ENCODE results near the gene FAM83C.

Gene FAM83C

DNA sequence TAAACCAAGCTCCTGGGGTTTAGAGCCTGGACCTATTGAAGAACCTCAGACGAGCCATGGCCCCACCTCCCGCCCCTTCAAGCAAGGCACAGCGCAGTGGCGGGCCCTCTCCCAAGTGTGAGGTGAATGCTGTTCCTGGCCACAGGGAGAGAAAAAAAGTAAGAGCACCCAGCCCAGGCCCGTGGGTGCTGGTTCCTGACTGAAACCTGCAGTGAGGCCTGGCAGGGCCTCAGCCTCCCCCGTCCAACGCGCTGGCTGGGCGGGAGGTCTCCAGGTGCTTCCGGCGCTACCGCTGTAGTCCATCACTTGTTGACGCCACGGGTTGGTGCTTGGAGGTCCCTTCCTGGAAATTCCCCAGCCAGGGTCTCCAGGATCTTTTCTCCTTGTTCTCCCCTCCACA is 5.5 kb upstream of the FAM83C start:
- DNase-seq: no peak

DNA sequence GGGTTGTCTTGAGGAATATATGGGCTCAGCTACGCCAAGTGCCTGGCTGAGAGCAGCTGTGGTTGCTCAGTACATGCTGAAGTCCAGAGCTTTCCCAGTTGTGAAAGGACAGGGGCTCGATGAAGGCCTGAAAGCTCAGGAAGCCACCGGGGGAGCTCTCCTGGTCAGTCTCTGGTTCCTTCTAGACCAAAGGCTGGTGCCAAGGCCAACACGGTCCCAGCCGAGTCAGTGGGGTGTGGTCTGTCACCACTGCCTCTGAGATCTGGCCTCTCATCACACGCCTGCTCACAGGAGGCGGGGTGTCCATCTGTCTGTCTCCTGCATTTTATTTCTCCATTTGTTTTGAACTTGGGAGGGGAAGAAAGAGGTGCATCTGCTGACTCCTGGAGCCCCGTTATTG is 4.9 kb upstream of the FAM83C start:
- DNase-seq: no peak

DNA sequence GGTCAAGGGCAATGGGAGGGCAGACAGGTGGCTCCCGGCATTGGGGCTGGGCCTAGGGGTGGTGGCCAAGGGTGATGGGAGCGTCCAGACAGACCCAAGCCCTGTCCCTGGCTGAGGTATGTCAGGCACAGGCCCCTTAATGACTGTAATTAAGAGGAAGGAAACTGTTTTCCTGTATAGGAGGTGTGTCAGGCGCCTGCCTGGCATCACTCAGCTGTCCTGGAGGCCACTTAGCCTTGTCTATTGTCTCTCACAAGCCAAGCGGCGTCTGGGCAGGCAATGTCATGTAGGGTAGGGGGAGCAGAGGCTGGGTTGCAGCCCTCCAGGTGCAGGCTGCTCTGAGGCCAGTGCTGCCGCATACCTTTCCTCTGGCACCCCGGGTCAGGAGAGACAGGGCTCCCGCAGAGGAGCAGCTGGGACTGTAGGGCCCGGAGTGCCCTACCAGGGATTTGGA is 3.9 kb upstream of the FAM83C start:
- DNase-seq: no peak

DNA sequence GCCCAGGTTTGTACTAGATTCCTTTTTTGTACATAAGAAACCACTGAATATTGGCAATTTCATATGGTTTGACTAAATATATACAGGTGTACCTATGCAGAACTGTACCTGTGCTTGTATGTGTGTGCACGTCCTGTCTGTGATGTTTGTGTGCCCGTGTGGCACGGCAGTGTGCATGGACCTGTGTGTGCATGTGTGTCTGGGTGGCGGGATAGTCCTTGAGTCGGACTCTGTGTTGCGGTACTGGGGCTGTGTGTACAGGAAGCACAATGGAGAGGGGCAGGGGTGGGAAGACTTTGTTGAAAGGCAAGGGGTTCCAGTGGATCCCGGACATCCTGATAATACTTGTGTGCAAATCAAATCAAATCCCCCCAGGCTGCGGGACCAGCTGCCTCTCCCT is 3.4 kb upstream of the FAM83C start:
- no peak for DNase-seq

DNA sequence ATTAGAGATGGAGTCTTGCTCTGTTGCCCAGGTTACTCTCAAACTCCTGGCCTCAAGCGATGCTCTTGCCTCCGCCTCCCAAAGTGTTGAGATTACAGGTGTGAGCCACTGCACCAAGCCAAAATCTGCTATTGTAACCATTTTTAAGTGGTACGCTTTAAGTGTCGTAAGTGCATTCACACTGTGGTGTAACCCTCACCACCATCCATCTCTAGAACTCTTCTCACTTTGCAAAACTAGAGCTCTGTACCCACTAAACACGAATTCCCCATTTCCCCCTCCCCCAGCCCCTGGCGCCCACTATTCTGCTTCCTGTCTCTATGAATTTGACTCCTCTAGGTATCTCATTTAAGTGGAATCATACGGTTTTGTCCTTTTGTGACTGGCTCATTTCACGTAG is 2.8 kb upstream of the FAM83C start:
- DNase-seq: no peak

DNA sequence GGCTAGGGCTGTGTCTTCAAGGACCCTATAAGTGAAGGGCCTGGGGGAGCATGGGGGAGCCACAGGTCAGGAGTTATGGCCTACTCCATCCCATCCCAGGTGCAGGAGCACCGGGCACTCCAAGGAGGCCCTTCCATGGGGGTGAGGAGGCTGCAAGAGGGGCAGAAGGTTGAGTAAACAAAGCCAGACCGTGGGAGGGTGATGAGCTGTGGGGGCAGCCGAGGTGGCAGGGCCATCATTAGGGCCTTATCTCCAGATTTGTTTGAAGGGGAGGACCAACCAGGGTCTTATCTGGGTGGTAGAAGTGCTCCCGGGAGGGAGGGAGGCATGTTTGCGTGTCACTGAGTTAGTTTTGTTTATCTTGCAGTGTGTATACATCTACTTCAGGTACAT is 2.1 kb upstream of the FAM83C start:
- DNase-seq: no peak

DNA sequence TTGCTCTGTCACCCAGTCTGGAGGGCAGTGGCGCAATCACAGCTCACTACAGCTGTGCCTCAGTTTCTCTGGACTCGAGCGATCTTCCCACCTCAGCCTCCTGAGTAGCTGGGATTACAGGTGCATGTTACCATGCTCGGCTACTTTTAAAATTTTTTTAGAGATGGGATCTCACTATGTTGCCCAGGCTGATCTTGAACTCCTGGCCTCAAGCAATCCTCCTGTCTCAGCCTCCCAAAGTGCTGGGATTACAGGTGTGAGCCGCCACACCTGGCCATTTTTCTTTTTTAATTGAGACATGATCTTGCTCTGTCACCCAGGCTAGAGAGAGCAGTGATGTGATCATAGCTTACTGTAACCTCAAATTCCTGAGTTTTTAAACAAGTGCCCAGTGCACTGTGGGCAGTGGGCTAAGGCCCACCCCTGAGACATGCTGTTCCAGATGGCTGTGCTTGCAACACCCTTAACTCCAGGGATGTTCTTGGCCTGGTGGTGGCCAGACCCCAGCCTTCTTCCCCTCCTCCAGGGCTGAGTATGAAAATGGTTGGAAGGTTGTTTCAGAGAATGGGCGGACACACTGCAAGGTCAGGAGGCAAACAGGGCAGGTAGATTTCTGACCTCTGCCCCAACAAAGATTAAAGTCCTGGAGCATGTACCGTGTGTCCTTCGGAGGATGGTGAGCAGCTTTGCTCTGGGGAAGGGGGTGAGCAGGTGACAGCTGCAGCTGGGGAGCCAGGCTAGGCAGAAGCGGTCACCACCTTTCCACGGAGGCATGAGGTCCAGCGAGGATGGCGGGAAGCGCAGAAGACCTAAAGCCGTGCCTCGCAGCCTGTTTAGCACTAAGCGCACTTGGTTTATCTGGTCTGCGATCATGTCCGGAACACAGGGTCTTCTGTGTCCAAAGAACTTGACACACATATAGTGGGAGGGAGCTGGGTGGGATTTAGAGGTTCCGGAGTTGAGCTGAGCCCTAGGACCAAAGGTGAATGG is 1.4 kb upstream of the FAM83C start:
- no peak for DNase-seq

DNA sequence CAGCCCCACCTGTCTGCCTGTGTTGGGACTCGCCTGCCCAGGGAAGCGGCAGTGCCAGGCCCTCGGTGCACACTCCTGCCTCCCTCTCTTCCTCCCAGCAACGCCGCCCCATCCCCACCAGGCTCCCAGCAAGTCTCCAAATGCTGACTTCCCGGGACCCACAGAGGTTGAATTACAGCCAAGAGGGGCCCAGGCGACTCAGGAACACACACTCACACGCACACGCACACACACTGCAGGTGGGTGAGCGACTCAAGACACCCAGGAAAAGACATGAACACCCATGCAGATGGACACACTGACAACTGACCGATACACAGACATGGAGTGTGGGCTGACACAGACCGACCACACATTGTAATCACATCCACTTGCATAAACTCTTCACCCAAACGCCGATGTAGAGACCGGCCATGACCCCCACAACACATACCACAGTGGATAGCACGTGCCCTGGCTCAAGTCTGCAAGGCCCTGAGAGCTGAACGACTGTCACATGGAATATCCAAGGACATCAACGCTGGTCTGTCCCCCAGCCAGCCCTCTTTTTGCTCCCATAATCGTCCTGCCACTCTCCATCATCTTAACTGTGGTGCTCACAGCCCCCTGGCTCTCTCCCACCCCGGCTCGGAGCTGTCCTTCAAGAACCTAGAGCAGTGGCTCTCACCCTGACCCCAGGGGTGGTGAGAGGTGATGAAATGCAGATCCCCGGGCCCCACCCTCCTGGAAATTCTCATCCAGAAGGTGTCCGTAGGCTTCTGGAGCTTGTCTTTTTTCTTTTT is 470 bp upstream of the FAM83C start:
- DNase-seq: no peak

DNA sequence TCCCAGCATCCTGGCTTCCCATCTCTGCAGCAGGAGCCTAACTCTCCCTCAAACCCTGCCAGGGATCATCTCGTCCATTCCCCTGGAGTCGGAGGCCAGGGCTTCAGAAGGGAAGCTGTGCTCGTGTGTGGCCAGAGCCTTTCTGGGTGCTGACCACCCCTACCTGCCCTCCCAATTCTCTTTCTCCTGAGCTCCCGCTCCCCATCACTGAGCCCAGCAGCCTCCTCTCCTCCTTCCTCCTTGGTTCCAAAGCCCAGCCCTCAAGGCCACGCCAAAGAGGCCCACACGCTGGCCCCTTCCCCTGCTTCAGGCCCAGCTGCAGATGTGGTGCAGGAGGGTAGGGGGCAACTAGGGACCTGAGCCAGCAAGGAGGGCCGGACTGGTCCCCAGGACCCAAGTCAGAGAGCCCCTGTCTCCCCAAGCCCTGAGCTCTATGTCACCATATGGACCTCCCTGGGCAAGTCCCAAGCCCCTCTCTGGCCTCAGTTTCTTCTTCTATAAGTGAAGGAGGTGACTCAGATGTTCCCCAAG is 1.3 kb downstream of the FAM83C start:
- no peak for DNase-seq

DNA sequence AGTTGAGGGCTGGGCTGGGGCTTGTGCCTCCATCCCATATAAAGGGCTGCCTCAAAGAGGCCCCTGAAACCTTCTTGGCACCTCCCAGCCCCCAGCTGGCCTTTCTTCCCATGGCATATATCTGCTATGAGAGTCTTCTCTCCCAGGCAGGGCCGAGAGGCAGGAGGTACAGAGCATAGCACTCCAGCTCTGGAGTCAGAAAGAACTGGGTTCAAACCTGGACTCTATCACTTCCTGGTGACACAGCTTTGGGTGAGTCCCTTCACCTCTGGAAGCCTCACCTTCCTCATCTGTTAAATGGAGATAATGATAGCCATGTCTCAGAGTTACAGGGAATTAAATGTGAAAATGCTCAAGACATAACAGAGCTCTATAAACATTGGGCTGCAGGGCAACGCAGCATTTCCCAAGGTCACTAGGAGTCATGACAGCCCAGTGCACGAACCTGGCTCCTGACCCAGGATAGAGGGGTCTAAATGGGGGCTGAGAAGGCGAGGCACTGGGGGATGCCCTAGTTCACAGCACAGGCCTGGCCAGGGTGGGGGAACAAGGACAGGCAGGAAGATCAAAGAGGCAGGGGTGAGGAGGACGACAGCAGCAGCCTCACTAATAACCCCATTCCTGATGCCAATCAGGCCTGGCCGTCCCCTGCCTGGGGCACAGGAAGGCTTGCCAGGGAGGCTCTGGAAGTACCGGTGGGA is 1.9 kb downstream of the FAM83C start:
- DNase-seq: no peak

DNA sequence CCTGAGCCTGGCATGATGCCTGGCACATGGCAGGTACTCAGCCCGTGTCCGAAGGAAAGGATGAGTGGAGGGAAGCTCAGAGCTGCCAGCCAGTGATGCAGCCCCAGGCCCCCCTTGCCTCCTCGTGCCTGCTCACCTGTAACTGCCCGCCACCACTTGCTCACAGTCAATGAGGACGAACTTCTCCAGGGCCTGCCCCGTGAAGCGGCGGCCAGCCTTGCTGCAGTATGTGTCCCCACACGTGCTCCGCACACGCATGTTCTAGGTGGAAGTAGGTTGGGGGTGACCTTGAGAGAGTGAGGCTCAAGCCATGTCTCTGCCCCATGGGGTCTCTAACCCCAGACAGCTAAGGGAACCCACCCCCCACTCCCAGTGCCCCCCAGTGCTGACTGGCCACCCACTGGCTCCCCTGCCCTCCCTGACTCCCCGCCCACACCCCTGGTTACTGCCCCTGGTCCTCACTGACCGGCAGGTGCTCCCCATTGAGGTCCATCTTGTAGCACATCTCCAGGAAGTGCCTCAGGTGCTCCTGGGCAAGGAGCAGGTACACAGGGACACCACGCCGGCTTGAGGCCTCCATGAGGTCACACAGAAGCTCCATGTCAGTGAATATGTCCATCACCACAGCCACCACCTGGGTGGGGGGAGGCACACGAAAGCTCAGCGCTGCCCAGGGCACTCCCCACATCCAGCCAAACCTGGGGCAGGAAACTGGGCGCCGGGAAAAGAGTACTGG is 3.7 kb downstream of the FAM83C start:
- no peak for DNase-seq

DNA sequence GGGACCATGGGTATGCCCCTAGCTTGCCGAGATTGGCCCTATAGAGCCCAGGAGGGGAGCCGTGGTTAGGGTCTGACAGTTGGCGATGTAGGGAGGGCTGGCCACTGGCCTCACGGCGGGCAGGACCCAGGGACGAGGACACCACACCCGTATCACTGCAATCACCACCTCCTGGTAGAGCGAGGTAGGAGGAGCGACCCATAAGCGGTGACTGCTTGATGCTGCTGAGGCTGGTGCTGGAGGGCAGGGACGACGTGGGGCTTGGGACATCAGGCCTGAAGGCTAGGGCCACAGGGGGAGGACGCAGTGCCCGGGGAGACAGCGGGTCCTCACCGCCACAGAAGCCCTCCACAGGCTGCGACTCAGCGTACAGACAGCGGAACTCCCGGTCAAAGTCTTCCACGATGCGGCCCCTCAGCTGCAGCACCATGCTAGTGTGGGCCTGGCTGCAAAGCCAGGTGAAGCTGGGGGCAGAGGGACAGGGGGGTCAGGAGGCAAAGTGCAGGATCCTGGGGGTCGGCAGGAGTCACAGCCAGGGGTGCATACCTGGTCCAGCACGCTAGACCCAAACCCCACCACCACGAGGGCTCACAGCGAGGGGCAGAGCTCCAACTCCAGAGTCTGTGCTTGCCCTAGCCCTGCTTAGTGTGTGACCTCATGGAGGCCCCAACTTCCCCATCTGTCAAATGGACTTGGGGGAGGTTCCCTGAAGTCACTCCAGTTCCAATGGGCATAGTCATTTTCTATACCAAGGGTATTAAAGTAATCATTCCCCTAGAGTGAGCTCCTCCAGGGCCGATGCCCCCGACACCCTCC is 4.5 kb downstream of the FAM83C start:
- no peak for DNase-seq

DNA sequence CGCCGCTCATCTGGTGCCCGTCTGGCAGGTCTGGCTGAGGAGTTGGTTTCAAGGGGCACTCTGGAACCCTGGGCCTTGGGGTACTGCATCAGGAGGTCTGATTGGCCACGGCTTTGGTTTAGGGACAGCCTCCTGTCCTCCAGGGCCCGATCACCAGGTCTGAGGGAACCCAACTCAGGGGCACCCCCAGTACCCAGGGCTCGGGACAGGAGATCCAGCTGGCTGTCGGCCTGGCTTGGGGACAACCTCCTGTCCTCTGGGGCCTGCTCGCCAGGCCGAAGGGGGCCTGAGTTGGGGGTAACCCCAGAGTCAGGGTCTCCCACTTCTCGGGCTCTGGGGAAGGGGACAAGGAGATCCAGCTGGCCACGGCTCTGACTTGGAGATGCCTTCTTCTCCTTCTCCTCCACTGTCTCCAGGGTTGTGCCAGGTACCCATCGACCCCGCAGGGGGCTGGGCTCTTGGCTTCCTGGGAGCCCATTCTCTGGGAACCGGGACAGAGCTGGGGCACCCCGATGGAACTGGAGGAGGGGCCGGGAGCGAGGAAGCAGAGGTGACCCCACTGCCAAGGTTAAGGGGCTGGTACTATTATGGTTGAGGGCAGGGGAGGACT is 5.2 kb downstream of the FAM83C start:
- DNase-seq: no peak

DNA sequence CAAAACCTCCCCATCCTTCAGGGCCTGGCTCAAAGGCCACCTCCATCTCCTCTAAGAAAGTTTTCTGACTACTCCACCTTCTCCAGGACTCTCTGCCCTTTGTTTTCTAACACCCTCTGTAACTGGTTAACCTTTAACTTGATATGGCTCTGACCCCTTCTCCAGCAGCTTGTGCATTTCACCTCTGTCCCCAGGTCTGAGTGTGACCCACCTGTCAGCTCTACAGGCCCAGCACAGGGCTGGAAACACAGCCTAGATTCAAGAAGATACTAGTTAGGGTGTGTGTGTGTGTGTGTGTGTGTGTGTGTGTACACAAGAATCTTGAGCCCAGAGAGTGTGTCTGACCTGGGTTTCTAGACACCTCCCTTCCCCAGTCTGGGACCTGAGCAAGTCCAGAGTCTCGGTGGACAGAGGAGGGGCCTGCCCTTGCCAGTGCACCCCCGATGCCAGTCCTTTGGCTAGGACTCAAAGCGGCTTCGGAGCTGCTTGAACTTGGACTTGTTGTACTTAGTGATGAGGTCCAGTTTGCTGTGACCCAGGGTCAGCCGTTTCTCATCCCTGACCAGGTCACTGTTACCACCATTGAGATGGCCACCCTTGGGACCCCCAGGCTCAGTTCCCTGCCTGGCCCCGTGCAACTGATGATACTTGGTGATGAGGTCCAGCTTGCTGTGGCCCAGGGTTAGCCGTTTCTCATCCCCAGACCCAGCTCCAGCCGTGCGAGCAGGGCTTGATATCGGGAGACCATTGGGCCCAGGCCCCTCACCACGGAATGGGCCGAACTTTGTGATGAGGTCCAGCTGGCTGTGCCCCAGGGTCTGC is 5.9 kb downstream of the FAM83C start:
- no peak for DNase-seq

DNA sequence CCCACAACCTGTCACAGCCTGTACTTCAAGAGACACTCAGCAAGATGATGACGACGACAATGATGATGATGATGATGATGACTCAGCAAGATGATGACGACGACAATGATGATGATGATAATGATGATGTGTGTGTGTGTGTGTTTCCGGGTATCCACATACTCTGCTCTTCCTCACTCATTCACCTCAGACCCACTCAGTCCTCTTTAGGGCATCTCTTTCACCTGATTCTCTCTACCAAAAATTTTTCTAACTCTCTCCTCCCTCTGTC is 6.5 kb downstream of the FAM83C start:
- DNase-seq: no peak

DNA sequence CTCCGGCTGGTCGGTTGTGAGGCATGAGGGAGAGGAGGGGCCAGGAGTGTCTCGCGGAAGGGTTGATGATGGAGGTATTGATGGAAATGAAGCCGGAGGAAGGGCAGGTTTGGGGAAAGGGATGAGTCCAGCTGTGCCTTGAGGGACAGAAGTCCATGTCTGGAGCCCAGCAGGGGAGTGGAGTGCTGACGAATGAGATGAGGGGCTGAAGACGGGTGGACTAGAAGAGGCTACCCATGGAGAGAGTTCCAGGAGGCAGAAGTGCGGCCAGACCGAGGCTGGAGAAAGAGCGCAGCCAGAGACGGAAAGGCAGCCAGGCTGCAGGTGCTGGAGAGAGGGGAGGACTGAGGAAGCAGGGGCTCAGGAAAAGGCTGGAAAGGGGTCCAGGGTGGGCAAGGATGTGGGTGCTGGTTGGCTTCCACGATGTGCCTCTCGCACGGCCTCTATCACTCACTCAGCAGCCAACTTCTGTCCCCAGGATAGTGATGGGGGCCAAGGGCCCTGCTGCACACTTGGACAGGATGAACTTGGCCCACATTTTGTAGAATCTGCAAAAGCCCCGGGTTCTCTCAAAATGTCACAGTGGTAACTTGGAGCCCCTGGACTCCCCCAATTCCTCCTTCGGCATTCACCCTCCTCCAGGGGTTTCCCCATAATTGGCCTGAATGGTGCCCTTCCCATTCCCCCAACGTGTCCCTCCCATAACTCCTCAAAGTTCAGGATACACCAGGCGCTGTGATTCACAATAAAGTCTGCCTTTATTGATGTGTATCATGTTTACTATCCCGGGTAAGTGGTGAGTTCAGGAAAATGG is 7.0 kb downstream of the FAM83C start:
- peak in 1 of 2 experiments; percentile 57 for DNase-seq

DNA sequence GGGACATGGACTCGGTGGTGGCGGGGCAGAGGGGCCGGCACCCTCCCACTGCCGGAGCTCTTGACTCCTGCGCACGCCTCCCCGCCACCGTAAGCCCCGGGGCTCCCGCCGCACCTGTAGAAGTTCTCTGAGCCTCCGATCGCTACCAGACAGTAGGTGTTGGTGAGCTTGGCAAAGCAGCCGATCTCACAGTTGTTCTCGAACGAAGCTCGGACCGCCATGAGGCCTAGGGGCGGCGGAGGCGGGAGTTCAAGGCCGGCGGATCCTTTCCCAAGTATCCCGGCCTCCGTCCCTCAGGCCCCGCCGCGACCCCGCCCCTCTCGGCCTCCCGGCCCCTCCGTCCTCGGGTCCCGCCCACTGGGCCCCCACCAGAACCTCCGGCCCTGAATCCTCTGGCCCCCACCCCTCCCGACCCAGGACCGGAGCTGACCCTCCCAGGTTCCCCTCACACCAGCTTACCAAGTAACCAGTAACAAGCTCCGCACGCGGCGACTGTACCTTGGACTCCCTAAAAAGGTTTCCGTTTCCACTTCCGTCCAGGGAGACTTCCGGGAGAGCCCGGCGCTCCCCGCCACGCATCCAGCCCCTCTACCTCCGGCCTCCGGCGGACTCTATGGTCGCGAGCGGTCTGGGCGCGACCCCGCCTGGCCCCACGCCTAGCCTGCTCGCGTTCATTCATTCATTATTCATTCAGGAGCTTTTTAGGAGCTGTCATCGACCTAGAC is 7.8 kb downstream of the FAM83C start, which contains the start of gene EIF6:
EIF6 (minus strand) TSS at position 506 of the 725 bp plus-strand sequence; CDS start at position 221, 285 bp downstream.
- DNase-seq: peak; percentile 80 to 96

DNA sequence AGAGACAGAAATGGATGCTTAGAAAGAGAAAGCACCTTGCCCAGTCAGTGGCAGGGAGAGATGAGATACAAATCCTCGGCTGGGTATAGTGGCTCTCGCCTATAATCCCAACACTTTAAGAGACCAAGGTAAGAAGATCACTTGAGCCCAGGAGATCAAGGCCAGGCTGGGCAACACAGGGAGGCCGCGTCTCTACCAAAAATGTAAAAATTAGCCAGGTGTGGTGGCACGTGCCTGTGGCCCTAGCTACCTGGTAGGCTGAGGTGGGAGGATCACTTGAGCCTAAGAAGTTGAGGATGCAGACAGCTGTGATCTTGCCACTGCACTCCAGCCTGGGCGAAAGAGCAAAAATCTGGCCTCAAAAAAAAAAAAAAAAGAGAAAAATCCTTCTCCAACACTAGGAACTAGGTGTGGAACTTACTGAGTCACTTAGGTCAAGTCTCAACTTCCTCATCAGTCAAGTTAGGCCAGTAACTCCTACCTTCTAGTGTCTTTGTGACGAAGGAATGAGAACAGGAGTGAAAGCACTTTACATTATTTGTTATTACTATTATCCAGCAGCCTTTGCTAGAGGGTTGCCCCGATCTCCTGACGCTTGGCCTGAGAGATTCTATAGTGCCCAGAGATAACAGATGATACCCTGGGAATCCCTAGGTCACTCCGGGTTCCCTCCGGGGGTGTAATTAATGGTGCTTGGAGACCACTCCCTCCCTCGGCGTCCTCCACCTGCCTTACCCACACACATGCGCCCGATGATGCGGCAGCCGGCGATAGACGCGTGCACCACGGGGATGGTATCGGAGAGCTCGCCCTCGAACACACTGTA is 8.6 kb downstream of the FAM83C start:
- DNase-seq: no peak
